ENCODE data around the gene MORC4.

GRCh38 chrX:106917830-106918500 lies 82.0 kb downstream of the MORC4 start:
- TF ChIP-seq POLR2AphosphoS5 (IDR thresholded peaks at IDR 0.05) (no peak), POLR2A (IDR thresholded peaks at IDR 0.05) (no peak), EP300 (IDR thresholded peaks at IDR 0.05) (no peak)
- TF ChIP-seq, protein P1, sequence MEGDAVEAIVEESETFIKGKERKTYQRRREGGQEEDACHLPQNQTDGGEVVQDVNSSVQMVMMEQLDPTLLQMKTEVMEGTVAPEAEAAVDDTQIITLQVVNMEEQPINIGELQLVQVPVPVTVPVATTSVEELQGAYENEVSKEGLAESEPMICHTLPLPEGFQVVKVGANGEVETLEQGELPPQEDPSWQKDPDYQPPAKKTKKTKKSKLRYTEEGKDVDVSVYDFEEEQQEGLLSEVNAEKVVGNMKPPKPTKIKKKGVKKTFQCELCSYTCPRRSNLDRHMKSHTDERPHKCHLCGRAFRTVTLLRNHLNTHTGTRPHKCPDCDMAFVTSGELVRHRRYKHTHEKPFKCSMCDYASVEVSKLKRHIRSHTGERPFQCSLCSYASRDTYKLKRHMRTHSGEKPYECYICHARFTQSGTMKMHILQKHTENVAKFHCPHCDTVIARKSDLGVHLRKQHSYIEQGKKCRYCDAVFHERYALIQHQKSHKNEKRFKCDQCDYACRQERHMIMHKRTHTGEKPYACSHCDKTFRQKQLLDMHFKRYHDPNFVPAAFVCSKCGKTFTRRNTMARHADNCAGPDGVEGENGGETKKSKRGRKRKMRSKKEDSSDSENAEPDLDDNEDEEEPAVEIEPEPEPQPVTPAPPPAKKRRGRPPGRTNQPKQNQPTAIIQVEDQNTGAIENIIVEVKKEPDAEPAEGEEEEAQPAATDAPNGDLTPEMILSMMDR (IDR thresholded peaks at IDR 0.05) = no peak
